CD14-positive monocyte (primary cell): ENCODE data around the gene ZBTB38. TPM values are rescaled to one million over a fixed set of nuclear protein-coding genes. Genes with fewer than 3 reads are reported as not detected.

Experiments
- DNase-seq, 3 donors: peaks; one replicate each; pipeline ENCODE4 v3.0.0-alpha.2; 2011 to 2022
- H2AFZ ChIP-seq: 2 replicates; pipeline ENCODE4 v1.6.0; 2012; ENCODE audit warnings: mild to moderate bottlenecking, low read depth, low read length, inconsistent platforms; ENCODE audit not compliant: insufficient read depth, poor library complexity, severe bottlenecking
- H3K27ac ChIP-seq, 2 donors: 1 replicate in 1 of 2; 2 replicates in 1 of 2; pipeline ENCODE4 v1.5.1; 2012 to 2013; ENCODE audit warnings: low read length in 2 of 2, control low read depth in 1 of 2, inconsistent platforms in 1 of 2, low read depth in 1 of 2, mild to moderate bottlenecking in 1 of 2
- H3K27me3 ChIP-seq, 2 donors: one replicate each; pipeline versions ENCODE4 v1.6.0 to v1.6.1; 2011 to 2013; ENCODE audit warnings: low read length in 2 of 2; ENCODE audit not compliant: control insufficient read depth in 2 of 2, insufficient read depth in 2 of 2
- H3K36me3 ChIP-seq, 2 donors: replicated peaks in 1 of 2; 1 replicate in 1 of 2; 2 replicates in 1 of 2; pipeline versions ENCODE4 v1.5.1 to v1.6.1; 2012 to 2013; ENCODE audit warnings: low read length in 2 of 2, control low read depth in 1 of 2, inconsistent platforms in 1 of 2, mild to moderate bottlenecking in 1 of 2; ENCODE audit not compliant: insufficient read depth in 2 of 2, control insufficient read depth in 1 of 2
- H3K4me1 ChIP-seq, 2 donors: 1 replicate in 1 of 2; 2 replicates in 1 of 2; pipeline versions ENCODE4 v1.5.1 to v1.6.1; 2012 to 2013; ENCODE audit warnings: low read length in 2 of 2, control low read depth in 1 of 2, inconsistent platforms in 1 of 2, mild to moderate bottlenecking in 1 of 2, moderate library complexity in 1 of 2; ENCODE audit not compliant: insufficient read depth in 2 of 2, control insufficient read depth in 1 of 2
- H3K4me2 ChIP-seq: replicated peaks from 2 replicates; pipeline ENCODE3; 2012; ENCODE audit warnings: low read length, moderate library complexity, mild to moderate bottlenecking; ENCODE audit not compliant: poor library complexity, severe bottlenecking; ENCODE audit errors: extremely low read depth
- H3K4me3 ChIP-seq, 3 experiments: fragments of 200-600 bp in 1 of 3; sonication (generic) in 1 of 3; replicated peaks in 1 of 3; 1 replicate in 2 of 3; 2 replicates in 1 of 3; pipeline ENCODE4 v1.5.1; 2011 to 2013; ENCODE audit warnings: low read length in 3 of 3, mild to moderate bottlenecking in 3 of 3, control low read depth in 2 of 3, low read depth in 2 of 3, inconsistent platforms in 1 of 3, moderate library complexity in 1 of 3
- H3K79me2 ChIP-seq: 2 replicates; pipeline ENCODE4 v1.6.0; 2012; ENCODE audit warnings: mild to moderate bottlenecking, control low read depth, inconsistent platforms, low read length, moderate library complexity; ENCODE audit not compliant: insufficient read depth
- H3K9ac ChIP-seq: 2 replicates; pipeline ENCODE4 v1.6.0; 2017; ENCODE audit warnings: low read length, mild to moderate bottlenecking; ENCODE audit not compliant: insufficient read depth, poor library complexity, severe bottlenecking
- H3K9me3 ChIP-seq, 2 donors: replicated peaks in 1 of 2; 1 replicate in 1 of 2; 2 replicates in 1 of 2; pipeline versions ENCODE4 v1.5.1 to v1.6.1; 2012 to 2013; ENCODE audit warnings: low read length in 2 of 2, control low read depth in 1 of 2; ENCODE audit not compliant: control insufficient read depth in 1 of 2, insufficient read depth in 1 of 2
- H4K20me1 ChIP-seq: 2 replicates; pipeline ENCODE4 v1.6.0; 2012; ENCODE audit warnings: mild to moderate bottlenecking, low read length, control low read depth, moderate library complexity; ENCODE audit not compliant: insufficient read depth
- H3K27ac Mint-ChIP-seq, 7 donors: one replicate each; pipeline ENCODE4 v1.8.0; 2020; ENCODE audit warnings: mild to moderate bottlenecking in 7 of 7, mixed read lengths in 7 of 7, moderate library complexity in 6 of 7, inconsistent platforms in 2 of 7
- H3K27me3 Mint-ChIP-seq, 3 donors: one replicate each; pipeline ENCODE4 v1.8.0; 2021 to 2022; ENCODE audit warnings: low read depth in 3 of 3, mild to moderate bottlenecking in 3 of 3, mixed read lengths in 3 of 3, moderate library complexity in 3 of 3, inconsistent platforms in 1 of 3
- H3K36me3 Mint-ChIP-seq, 2 donors: one replicate each; pipeline ENCODE4 v1.8.0; 2020; ENCODE audit warnings: mixed read lengths in 2 of 2, inconsistent platforms in 1 of 2, mild to moderate bottlenecking in 1 of 2
- H3K4me1 Mint-ChIP-seq: one replicate; pipeline ENCODE4 v1.8.0; 2020; ENCODE audit warnings: mild to moderate bottlenecking, mixed read lengths
- H3K4me3 Mint-ChIP-seq, 2 donors: one replicate each; pipeline ENCODE4 v1.8.0; 2020; ENCODE audit warnings: mild to moderate bottlenecking in 2 of 2, mixed read lengths in 2 of 2, moderate library complexity in 1 of 2
- H3K9me3 Mint-ChIP-seq, 7 donors: one replicate each; pipeline ENCODE4 v1.8.0; 2020 to 2022; ENCODE audit warnings: mixed read lengths in 7 of 7, mild to moderate bottlenecking in 6 of 7, moderate library complexity in 6 of 7, inconsistent platforms in 2 of 7
- CTCF ChIP-seq: fragments of 200-600 bp; IDR thresholded peaks from one replicate; pipeline ENCODE4 v1.8.0; 2022; ENCODE audit warnings: antibody characterized with exemption, mild to moderate bottlenecking
- WGBS: methylation state at CpG from one replicate; pipeline ENCODE4 v1.1.5; 2013; ENCODE audit warnings: missing lambda C conversion rate; ENCODE audit not compliant: insufficient coverage; 5-methylcytosine and 5-hydroxymethylcytosine counted together
- intact Hi-C, 2 donors: fragments of 100-400 bp; cut with micrococcal nuclease; formaldehyde crosslinking; loops; one replicate each; pipeline versions ENCODE4 v1.15.0 to v1.15.1; 2023
- polyA plus RNA-seq, 3 donors: library from polyadenylated mRNA; depleted of rRNA in 1 of 3; unstranded in 2 of 3; stranded (reverse) in 1 of 3; fragments of 300-500 nt in 2 of 3; fragments of >200 nt in 1 of 3; fragmentation: Illumina TruSeq in 2 of 3; gene quantifications; 1 replicate in 2 of 3; 2 replicates in 1 of 3; pipeline ENCODE4 v1.2.3, GENCODE V29; 2012 to 2021

Gene ZBTB38
- polyA plus RNA-seq, 3 donors, result 3.9 to 28.5 (median 19.0) TPM

DNA sequence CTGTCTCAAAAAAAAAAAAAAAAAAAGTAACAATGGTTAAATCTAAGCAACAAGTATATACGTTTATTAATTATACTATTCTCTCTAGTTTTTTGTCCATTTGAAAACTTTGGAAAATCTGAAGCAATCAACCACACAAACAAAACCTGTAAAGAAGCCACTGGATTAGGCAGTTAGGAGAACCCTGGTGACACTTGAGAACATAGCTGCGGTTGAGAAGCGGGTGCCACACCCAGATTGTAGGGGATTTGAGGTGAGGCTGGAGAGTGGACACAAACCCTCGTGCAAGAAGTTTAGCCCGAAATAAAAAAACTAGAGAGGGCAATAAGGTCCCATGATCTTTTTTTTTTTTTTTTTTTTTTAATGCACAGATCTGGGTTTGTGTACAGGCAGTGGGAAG lies 25.9 kb upstream of the ZBTB38 start:
- no peaks in the 10 kb centered on the region for H4K20me1 ChIP-seq
- 93% methylated on average over 2 of the region's 5 CpGs for WGBS
- H3K27ac ChIP-seq, result no peak overlapping the region
- H3K9me3 ChIP-seq, result no peaks in the 10 kb centered on the region
- TF ChIP-seq CTCF, result no peak
- H3K4me1 ChIP-seq, result peaks cover 9 to 11% of the 10 kb centered on the region in 2 donors
- Mint-ChIP-seq H3K4me3 (no peak overlapping the region), H3K9me3 (peaks cover 0 to 9% (median 4%) of the 10 kb centered on the region in 7 donors), H3K27ac (no peak overlapping the region), H3K36me3 (no peaks in the 10 kb centered on the region), H3K4me1 (peaks cover 12% of the 10 kb centered on the region), H3K27me3 (peaks cover 0 to 5% (median 2%) of the 10 kb centered on the region in 3 donors)
- intact Hi-C loops, result no loop called here
- H3K27me3 ChIP-seq, result no peaks in the 10 kb centered on the region
- H3K4me2 ChIP-seq, result no peak overlapping the region
- no peaks in the 10 kb centered on the region for H3K36me3 ChIP-seq
- H2AFZ ChIP-seq, result no peak overlapping the region
- no peak overlapping the region for H3K9ac ChIP-seq
- no peak overlapping the region for H3K4me3 ChIP-seq
- no peak for DNase-seq
- H3K79me2 ChIP-seq, result no peaks in the 10 kb centered on the region

DNA sequence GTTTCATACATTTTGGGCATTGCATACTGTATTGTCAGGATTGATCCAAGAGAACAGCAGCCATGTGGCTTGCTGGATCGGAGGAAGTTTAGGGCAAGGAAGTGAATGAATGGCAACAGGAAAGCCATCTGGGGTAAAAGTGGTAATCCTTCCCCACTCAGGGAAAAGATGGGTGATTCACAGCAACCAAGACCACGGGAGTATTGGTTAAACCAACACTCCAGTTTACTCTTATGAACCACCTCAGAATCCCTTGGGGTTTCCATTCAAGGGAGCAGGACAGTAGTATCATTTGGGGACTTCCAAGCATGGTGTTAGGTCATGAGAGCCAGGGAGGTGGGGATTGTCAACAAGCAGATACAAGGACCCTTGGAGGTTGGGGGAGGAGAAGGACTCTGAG lies 25.2 kb upstream of the ZBTB38 start:
- H4K20me1 ChIP-seq, result no peaks in the 10 kb centered on the region
- H3K9me3 Mint-ChIP-seq, result peaks cover 0 to 10% (median 4%) of the 10 kb centered on the region in 7 donors
- H3K36me3 Mint-ChIP-seq, result no peaks in the 10 kb centered on the region
- no peaks in the 10 kb centered on the region for H3K9me3 ChIP-seq
- H3K27me3 Mint-ChIP-seq, result peaks cover 0 to 5% (median 2%) of the 10 kb centered on the region in 3 donors
- H2AFZ ChIP-seq, result no peak overlapping the region
- TF ChIP-seq CTCF, result no peak
- H3K9ac ChIP-seq, result no peak overlapping the region
- H3K27ac ChIP-seq, result no peak overlapping the region
- H3K27me3 ChIP-seq, result no peaks in the 10 kb centered on the region
- H3K36me3 ChIP-seq, result no peaks in the 10 kb centered on the region
- no peak overlapping the region for H3K4me2 ChIP-seq
- H3K4me1 ChIP-seq, result peaks cover 6 to 8% of the 10 kb centered on the region in 2 donors
- H3K27ac Mint-ChIP-seq, result peak overlapping the region in 1 of 7 donors; percentile 15
- DNase-seq, result no peak
- no peak overlapping the region for H3K4me3 ChIP-seq
- H3K4me3 Mint-ChIP-seq, result no peak overlapping the region
- WGBS, result no CpG with 5 or more reads among the region's 2 CpGs
- H3K79me2 ChIP-seq, result no peaks in the 10 kb centered on the region
- intact Hi-C loops, result no loop called here
- H3K4me1 Mint-ChIP-seq, result peaks cover 9% of the 10 kb centered on the region
